HG02973 (cell line): ENCODE results near the gene CCDC28B.
A peak's percentile ranks its signal among the peaks of the same experiment; 100 is the strongest.
"Not testable (repeated sequence)": the region's sequence is repeated elsewhere in the genome, so short reads cannot be mapped to it uniquely, and the experiment has no call there.

Experiments used
- ATAC-seq: cut with Tn5 transposase; IDR thresholded peaks from one replicate; pipeline ENCODE4 v1.9.1; 2021; ENCODE audit warnings: moderate library complexity; ENCODE audit not compliant: unreplicated experiment

CCDC28B gene

DNA sequence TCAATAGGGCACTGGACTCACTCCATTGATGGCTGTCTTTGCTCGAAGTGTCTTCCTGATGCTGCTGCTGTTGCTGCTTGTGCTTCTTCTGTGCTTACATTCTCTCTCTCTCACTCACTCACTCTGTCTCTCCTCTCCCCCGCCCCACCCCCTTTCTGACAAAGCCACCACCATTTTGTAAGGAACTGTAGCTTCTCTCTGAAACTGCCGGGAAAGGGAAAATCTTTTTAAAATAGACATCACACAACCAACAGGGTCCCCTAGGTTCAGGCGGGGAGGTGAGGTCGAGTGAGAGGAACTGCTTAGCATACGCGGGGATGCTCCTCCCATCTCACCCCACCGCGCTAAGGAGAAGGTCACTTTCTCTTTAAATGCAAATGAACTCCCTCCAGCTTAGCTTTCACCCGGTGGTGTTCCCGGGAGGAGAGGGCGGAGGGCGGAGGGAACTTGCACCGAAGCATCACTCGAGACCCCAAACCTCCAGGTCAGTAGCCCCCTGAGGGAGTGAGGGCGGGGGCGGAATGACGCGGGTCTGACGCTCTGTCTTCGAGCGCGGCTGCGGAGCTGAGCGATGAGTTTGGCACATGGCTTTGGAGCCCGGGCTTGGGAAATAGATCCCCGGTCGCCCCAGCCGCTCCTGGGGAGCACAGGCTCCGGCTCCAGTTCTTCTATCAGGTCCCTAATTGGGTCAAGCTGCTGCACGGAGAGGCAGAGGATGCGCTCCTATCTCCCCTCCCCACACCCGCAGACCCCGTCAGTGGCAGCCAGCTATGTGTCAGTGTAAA is at the start of gene CCDC28B:
TSS of gene CCDC28B (plus strand) at position 370 of the 785 bp plus-strand sequence. CDS start 1,341 bp downstream, outside the sequence.
- no peak for ATAC-seq

DNA sequence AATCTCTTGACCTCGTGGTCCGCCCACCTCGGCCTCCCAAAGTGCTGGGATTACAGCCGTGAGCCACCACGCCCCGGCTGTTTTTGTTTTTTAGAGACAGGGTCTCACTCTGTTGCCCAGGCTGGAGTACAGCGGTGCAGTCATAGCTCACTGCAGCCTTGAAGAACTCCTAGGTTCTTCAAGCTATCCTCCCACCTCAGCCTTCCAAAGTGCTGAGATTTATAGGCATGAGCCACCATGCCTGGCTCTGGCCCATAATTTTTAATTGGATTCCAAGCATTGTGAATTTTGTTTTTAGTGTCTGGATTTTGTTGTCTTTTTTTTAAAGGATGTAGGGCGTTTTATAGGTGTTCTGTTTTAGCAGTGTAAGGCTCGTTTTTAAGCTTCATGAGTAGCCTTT is 49.5 kb upstream of the CCDC28B start:
- ATAC-seq: no peak

DNA sequence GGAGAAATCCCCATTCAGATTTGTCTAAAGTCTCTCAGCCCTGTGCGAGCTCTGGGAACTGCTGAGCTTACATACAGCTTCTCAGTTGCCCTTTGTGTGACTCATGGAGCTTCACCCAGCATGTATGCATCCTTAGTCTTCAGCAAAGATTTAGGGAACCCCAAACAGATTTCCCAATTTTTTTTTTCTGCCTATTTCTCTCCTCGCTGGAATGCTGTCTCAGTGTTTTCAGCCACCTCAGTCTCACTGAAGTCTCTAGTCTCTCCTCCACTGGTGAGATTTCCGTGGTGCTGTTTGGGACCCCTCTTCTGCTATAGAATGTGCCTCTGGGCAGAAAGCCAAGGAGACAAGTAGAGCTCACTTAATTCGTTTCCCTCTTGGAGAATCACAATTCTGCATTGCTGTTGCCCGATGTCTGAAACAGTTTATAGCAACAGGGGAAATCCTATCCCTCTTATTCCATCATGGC is 49.0 kb upstream of the CCDC28B start:
- no peak for ATAC-seq

DNA sequence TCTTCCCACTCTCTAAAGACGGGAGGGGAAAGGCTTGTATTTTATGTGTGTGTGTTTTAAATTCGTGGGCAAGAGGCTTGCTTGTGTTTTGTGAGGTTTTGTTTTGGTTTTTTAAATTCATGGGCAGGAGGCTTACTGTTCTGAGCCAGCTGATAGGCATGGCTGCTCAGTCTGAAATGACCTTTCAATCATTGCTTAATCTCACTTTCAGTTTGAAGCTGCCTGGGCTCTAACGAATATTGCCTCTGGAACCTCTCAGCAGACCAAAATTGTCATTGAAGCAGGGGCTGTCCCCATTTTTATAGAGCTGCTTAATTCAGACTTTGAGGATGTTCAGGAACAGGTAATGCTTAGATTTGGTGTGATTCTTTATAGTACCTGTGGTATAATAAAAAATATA is 41.2 kb upstream of the CCDC28B start:
- no peak for ATAC-seq

DNA sequence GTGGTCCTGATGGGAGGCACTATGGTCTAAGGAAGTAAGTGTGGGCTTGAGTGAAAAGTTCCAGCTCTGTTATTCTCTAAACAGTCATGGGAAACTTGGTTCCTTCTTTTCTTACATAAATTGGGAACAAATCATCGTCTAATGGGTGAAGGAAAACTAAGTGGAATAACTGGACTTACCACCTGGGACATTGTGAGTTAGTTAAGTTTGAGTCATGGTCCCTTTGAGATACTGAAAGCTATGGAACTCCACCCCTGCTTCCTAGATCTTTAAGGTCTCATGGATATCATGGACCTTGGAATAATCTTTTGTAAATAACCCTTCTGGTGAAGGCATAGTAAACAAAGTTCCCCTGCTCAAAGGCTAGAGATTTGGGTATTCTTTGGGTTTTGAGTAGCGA is 37.0 kb upstream of the CCDC28B start:
- no peak for ATAC-seq

DNA sequence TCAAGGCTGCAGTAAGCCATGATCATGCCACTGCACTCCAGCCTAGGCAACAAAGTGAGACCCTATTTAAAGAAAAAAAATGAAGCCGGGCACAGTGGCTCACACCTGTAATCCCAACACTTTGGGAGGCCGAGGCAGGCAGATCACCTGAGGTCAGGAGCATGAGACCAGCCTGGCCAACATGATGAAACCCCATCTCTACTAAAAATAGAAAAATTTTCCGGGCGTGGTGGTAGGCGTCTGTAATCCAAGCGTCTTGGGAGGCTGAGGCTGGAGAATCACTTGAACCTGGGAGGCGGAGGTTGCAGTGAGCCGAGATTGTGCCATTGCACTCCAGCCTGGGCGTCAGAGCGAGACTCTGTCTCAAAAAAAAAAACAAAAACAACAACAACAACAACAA is 34.8 kb upstream of the CCDC28B start:
- not testable (repeated sequence) for ATAC-seq

DNA sequence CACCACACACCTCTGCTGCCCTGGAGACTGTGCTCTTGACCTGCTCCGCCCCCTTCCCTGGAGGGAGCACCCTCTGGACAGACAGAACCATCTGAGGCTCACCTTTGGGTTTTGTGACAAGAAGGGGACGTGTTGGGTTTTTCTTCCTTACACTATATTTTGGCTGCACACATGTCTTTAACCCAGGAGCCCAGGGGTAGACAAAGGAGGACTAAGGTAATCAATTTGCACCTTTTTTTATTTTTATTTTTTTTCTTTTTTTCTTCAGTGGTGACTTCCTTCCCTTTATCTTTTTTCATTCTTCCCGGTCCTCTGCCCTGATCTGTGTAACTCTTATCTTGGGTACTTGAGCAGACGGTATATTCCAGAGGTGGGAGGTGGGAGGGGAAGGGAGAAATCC is 29.4 kb upstream of the CCDC28B start:
- ATAC-seq: no peak

DNA sequence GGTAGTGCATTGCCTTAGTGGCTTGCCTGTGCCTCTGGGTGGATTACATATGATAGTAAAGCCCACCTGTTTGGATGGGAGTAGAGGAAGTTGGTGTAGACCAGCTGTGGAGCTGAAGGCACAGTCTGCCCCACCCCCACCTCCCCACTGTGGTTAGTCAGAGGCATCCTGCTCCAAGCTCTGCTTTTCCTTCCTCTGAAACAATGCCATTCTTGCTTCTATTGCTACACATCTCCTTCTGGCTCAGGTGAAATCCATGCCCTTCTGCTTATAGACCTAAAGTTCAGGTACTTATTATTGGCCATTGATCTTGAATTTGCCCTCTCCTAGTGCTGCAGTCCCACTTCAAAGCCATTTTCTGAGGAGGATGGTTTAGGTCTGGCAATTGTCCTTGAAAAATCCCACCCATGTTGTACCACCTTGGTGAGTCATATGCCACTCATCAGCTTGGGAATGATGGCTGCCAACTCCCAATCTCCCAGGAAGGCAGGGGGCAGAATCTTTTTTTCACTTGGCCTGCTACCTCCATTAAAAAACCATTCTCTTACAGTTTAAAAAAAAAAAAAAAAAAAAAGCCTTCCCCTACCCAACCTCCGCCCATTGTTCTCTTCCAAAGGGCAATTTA is 27.7 kb upstream of the CCDC28B start:
- ATAC-seq: no peak

DNA sequence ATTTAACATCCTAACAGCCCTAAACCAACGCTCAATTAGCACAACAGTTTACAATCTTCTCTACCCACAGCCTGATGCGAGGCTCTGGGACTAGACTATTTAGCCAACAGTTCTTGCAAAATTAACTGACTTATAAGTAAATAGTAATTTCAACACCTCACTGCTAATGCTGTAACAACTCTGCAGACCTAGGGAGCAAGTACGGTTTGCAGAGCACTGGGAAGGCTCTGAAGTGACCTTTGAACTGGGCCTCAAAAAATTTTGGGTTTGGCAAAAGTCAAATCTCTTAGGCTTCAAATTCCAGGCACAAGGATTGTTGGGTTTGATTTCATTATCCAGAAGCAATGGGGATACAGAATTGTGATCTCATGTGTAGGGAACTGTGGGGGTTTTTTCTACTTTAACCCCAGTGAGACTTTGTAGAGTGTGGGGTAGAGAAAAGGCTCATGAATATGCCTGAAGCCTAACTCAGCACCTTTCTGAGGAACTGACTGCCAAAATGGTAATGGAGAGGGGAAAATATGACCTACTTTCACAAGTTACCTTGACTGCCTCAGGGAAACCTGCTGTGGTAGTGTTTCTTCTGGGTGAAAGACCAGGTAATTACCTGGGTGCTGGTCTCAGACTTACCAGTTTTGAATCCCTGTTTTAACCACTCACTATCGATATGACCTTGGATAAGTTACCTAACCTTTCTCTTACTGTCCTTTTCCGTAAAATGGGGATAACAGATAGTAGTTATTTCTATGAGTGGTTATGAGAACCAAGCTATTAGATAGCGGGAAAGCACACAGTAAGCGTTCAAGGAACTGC is 21.8 kb upstream of the CCDC28B start:
- ATAC-seq: no peak

DNA sequence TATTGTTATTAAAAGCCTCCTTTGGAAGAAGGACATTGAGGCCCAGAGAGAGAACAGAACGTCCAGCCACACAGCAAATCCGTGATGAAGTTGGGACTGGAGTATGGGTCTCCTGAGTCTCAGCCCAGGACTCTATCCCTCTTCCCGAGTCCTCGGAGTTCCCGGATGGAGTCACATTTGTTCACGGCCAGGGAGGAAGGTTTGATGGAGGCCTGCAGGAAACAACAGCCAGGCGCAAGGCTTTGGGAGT is 21.3 kb upstream of the CCDC28B start:
- ATAC-seq: no peak

DNA sequence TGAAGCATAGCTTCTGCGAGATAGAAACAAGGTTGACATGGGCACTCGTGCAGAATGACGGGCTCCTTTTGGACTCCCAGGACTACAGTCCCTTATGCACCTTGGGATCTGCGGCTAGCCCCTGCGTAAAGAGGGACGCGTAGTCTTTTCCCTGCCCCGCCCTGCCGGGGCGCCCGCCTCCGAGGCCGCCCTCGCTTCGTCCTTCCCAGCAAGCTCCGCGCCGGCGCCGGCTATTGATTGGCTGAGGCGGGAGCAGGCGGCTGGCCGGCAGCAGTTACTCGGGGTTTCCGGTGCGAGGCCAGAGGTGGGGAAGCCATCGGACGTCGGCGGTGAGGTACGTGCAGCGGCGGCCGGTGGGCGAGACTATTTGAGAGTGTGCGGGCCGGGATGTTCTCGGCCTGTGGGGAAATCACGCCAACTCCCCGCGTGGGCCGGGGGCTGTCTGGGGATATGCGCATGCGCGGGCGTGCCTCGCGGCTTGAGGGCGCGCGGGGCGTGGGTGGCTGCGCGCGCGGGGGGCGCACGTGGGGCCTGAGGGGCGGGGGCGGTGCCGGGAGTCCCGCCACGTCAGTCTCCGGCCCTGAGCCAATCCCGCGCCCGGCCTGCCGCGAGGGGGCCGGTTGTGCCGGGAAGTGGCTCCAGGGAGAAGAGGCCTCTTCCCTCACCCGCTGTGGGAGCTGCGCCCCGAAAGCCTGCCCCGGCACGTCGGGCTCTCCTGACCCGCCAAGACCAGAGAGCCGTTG is 20.8 kb upstream of the CCDC28B start, which contains the start of gene TXLNA:
TSS of gene TXLNA (plus strand) at position 233 of the 743 bp plus-strand sequence. CDS start 671 bp downstream, outside the sequence.
- peak; percentile 77 for ATAC-seq

DNA sequence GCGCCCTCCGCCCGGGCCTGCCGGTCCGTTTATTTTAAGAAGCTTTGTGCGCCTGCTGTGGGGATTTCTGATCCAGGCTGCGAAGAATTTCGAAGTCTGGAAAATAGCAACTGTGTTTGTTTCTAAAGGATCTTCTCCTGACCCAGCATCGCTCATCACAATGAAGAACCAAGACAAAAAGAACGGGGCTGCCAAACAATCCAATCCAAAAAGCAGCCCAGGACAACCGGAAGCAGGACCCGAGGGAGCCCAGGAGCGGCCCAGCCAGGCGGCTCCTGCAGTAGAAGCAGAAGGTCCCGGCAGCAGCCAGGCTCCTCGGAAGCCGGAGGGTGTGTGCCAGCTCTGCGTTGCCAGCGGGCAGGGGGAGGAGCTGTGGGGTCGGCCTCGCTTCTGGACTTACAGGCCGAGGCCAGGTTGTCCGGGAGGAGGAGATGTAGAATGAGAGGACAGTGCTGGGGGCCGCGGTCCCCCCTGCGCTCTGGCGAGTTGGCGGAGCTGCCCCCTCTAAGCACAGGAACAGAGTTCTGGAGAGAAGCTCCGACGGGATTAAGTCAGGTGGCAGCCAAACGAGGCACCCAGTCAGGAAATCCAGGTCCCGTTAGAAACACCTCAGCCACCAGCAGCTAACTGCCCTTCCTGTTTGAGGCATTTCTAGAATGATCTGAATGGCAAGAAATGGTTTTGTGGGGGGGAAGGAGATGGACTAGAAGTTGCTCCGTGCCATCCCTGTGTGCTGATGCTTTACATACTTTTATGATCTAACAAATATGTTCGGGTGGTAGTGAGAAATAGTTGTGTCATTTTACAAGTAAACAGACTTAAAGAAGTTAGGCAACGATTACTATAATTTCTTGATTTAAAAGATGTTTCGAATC is 20.0 kb upstream of the CCDC28B start:
- no peak for ATAC-seq

DNA sequence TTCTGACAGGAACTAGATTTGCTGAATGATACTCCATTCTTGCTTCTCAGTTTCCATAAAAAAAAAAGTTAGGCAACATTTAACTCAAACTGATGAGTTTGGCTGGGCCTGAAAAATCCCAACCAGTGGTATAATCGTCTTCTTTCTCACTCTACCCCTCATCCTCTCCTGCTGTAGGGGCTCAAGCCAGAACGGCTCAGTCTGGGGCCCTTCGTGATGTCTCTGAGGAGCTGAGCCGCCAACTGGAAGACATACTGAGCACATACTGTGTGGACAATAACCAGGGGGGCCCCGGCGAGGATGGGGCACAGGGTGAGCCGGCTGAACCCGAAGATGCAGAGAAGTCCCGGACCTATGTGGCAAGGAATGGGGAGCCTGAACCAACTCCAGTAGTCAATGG is 19.3 kb upstream of the CCDC28B start:
- ATAC-seq: no peak

DNA sequence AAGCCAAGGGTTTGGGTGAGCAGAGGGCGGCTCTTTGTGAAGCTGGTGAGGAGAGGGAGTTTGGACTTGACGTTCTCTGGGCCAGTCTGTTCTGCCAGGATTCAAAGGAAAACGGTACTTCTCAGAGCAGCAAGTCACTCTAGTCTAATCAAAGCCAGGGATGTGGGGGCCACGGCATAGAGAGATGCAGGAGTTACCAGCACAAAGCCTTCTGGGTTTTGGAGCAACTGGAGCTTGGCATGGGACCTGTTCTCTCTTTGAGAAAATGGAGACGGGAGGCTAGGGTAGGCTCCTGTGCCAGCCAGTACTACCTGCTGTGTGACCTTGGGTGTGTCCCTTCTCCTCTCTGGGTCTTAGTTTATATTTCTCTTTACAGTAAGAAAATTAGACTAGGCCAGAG is 18.8 kb upstream of the CCDC28B start:
- no peak for ATAC-seq

DNA sequence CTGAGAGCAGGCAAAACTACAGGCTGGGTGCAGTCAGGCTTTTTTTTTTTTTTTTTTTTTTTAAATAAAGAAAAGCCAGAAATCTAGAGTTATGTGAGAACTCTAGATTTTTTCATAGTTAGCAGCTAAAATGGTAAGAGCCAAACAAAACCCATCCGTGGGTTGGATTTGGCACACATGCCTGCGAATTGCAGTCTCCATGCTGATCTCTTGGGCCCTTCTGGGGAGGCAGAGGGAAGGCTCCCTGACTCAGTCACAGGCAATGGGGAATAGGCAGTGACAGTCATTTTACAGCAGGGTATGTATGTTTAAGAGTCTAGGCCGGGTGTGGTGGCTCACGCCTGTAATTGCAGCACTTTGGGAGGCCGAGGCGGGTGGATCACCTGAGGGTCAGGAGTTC is 18.3 kb upstream of the CCDC28B start:
- ATAC-seq: no peak

DNA sequence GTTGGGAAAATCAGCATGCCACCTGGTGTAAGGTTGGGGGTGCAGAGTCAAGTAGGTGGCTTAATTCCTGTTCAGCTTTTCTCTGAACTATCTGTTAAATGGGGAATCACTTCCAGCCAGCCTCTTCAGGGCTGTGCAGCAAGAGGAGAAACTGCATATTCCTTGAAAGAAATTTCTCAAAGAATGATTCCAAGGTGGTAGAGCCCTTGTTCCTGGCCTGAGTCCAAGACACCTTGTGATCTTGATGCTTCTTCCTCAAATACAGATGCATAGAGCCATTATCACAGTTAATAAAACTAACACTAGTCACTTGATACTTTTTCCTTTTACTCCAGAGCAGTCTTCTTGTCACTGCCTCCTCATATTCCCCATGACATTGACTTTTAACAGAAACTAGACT is 15.7 kb upstream of the CCDC28B start:
- no peak for ATAC-seq

DNA sequence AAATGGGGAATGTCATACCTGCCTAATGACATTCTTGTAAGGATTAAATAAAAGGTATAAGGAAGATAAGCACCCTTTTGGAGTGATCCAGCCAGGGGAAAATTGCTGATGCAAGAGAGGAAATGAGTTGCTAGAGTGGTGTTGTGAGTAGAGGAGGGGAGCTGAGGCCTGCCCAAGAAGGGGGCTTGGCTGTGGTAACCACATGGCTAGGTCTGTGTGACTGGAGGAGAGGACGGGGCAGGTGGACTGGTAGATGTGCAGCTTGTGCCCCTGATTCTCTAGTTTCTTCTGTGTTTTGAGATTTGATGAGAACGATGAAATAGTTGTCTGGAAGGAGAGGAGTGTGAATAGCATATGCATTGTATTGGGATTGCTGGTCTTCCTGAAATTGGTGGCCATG is 14.3 kb upstream of the CCDC28B start:
- no peak for ATAC-seq

DNA sequence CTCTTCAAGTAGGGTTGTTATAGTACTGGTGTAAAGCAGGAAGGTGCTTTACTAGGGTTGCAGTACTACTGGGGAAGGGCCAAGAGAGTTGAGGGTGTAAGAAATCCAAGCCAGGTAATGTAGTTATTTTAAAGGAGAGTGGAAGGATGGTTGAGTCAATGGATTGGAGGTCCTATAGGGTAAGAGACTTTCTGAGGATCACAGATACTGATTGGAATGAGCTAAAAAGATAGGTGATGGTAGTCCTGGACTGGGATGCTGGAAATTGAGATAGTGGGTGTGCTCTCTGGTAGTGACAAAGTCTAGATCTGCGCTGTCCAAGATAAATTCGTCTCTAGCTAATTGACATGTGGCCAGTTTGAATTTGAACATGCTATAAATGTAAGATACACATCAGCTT is 13.9 kb upstream of the CCDC28B start:
- no peak for ATAC-seq

DNA sequence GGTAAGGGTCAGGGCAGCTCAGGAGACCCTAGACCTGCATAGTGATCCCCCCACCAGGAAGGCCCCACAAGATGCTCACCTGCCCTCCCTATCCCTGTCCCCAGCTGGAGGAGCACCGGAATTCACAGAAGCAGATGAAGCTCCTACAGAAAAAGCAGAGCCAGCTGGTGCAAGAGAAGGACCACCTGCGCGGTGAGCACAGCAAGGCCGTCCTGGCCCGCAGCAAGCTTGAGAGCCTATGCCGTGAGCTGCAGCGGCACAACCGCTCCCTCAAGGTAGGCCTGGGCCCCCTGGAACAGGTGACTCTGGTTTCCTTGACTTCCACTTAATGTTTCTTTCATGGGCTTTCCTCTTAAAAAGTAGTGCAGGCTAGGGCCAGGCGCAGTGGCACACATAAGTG is 12.5 kb upstream of the CCDC28B start:
- no peak for ATAC-seq
